Measurements from ENCODE around the gene GLT1D1.

GLT1D1 gene

DNA sequence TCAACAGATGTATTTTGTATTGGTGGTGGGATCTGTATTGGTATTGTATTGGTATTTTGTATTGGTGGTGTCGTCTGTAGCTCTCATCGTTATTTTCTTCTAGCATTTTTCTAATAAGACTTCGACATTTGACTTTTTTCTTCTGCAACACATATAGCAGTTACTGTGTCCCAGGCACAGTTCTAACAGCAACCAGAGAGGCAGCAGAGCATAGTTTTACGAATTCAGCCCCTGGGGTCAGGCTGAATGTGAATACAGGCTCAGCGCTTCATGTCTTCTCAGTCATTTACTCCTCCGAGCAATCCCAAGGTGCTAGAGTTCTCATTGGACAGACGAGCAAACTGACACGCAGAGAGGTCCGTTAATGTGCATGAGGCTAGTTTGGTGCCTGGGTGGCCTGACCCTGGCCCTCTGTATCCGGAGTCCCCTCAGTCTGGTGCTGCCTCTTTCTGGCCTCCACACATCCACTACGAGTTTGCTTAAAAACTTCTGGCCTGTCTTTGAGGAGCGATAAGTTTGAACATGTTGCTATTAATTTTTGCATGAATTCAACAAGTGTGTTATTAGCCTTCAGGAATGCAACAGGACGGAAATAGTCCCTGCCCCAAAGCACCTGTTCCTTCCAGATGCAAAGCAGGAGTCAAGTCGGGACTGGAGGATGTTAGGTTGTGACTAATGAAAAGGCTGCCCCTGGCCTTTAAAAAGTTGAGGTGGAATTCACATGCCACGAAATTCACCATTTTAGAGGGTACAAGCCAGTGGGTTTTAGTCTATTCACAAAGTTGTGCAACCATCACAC, 87.0 kb downstream of the GLT1D1 start:
- TF ChIP-seq, protein P1, sequence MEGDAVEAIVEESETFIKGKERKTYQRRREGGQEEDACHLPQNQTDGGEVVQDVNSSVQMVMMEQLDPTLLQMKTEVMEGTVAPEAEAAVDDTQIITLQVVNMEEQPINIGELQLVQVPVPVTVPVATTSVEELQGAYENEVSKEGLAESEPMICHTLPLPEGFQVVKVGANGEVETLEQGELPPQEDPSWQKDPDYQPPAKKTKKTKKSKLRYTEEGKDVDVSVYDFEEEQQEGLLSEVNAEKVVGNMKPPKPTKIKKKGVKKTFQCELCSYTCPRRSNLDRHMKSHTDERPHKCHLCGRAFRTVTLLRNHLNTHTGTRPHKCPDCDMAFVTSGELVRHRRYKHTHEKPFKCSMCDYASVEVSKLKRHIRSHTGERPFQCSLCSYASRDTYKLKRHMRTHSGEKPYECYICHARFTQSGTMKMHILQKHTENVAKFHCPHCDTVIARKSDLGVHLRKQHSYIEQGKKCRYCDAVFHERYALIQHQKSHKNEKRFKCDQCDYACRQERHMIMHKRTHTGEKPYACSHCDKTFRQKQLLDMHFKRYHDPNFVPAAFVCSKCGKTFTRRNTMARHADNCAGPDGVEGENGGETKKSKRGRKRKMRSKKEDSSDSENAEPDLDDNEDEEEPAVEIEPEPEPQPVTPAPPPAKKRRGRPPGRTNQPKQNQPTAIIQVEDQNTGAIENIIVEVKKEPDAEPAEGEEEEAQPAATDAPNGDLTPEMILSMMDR (IDR thresholded peaks at IDR 0.05; ENCODE audit: borderline replicate concordance, control extremely low read depth, extremely low read depth, insufficient read depth, missing control alignments): no peak
- DNase-seq (ENCODE audit: low spot score): no peak
- in situ Hi-C loops (cut with MboI; ENCODE audit: low sequenced_read_pairs, unreplicated experiment): no loop called here

DNA sequence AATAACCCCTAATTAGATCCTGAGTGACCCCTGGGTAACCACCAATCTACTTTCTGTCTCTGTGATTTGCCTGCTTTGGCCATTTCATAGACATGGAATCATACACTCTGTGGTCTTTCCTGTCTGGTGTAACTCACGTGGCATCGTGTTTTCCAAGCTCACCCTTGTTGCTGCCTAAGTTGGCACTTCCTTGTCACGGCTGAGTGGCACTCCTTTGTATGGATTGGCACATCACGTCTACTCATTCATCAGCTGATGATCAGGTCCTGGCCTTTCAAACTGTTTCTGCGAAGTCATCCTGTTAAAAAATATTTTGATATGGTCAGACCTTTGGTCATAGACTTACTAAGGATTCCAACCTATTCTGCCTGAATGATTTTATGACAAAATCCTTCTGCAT, 87.7 kb downstream of the GLT1D1 start:
- no peak for DNase-seq (ENCODE audit: low spot score)
- TF ChIP-seq, protein P1 (IDR thresholded peaks at IDR 0.05; ENCODE audit: borderline replicate concordance, control extremely low read depth, extremely low read depth, insufficient read depth, missing control alignments): no peak
- in situ Hi-C loops (cut with MboI; ENCODE audit: low sequenced_read_pairs, unreplicated experiment): no loop called here

DNA sequence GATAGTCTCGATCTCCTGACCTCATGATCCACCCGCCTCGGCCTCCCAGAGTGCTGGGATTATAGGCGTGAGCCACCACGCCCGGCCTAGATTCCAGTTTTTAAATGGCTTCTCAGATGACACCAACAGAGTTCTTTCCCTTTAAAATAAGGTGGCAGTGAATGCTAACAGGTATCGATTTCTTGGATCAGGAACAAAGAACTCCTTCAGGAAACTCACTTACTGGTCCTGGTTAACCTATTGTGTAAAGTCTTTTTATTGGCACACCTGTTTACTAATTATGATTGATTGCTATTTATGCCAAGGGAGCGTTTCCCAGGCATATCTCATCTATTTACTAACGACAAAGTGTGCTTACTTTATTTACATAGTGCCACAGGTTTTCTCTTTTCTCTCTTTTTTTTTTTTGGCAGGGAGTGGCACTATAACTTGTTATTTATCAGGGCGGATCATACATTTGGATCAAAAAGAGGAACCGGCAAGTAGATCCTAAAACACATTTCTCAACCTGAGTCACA, 89.7 kb downstream of the GLT1D1 start:
- in situ Hi-C loops (cut with MboI; ENCODE audit: low sequenced_read_pairs, unreplicated experiment): no loop called here
- TF ChIP-seq, protein P1 (IDR thresholded peaks at IDR 0.05; ENCODE audit: borderline replicate concordance, control extremely low read depth, extremely low read depth, insufficient read depth, missing control alignments): no peak
- no peak for DNase-seq (ENCODE audit: low spot score)

DNA sequence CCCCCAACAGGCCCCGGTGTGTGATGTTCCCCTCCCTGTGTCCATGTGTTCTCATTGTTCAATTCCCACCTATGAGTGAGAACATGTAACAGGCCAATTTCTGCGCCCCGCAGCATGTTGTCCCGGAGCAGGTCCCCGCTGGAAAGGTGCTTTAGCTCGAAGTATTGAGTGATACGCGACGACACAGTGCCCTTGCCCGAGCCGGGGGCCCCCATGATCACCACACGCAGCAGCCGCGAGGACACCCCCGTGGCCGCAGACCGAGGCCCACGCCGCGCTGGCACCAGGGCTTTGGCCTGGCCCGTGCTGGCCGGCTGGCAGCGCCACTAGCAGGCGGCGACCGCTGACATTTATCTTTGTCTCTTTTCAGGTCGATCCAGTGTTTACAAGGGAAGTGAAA, 91.7 kb downstream of the GLT1D1 start:
- TF ChIP-seq, protein P1 (IDR thresholded peaks at IDR 0.05; ENCODE audit: borderline replicate concordance, control extremely low read depth, extremely low read depth, insufficient read depth, missing control alignments): no peak
- in situ Hi-C loops (cut with MboI; ENCODE audit: low sequenced_read_pairs, unreplicated experiment): no loop called here
- DNase-seq (ENCODE audit: low spot score): no peak

DNA sequence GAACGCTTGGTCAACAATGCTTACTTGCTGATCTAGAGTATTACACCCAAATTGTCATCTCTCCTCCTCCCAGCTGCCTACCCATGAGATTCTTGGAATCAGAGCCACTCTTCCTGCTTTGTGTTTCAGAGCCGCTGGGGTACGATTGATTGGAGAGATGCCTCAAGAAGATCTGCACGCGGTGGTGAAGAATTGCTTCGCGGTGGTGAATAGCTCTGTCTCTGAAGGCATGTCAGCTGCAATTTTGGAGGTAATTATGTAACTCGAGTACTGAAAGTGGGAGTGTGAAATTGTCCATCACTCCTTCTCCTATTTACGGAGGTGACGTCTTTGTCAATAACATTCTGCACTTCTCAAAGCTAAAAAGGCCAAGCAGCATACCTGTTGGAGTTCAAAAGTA, 93.9 kb downstream of the GLT1D1 start:
- in situ Hi-C loops (cut with MboI; ENCODE audit: low sequenced_read_pairs, unreplicated experiment): no loop called here
- DNase-seq (ENCODE audit: low spot score): no peak
- TF ChIP-seq, protein P1 (IDR thresholded peaks at IDR 0.05; ENCODE audit: borderline replicate concordance, control extremely low read depth, extremely low read depth, insufficient read depth, missing control alignments): no peak

DNA sequence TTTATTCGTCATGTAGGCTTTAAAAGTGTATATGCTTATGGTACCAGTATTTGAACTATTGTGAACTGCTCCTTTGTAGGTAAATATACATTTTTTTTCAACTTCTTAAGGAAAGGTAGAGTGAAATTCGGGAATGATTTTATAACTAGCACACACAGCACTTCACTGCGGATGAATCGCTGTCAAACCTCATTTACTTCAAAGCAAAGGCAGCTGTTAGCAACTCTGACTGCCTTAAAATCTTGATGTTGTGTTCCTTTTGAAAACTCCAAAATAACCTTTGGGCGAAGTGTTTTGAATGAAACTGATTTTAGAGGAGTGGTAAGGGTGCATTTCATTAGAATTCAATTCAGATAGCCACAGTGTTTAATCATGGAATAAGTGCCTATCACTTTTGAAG, 95.8 kb downstream of the GLT1D1 start:
- in situ Hi-C loops (cut with MboI; ENCODE audit: low sequenced_read_pairs, unreplicated experiment): no loop called here
- TF ChIP-seq, protein P1 (IDR thresholded peaks at IDR 0.05; ENCODE audit: borderline replicate concordance, control extremely low read depth, extremely low read depth, insufficient read depth, missing control alignments): no peak

More for the DNA sequence above, 95.8 kb downstream of the GLT1D1 start:
- no peak for DNase-seq (ENCODE audit: low spot score)
